Lower leg skin (tissue), 4 donors: Measurements from ENCODE around the gene DEF6. TPM values are rescaled to one million over a fixed set of nuclear protein-coding genes. Genes with fewer than 3 reads are reported as not detected.

ENCODE experiments used
- DNase-seq, 2 donors: peaks; one replicate each; pipeline ENCODE4 v3.0.0-alpha.2; 2019; ENCODE audit warnings: low spot score in 2 of 2
- H3K4me3 ChIP-seq: fragments of 200-600 bp; sonication (generic); 2 replicates; pipeline ENCODE4 v1.5.1; 2017; ENCODE audit warnings: mild to moderate bottlenecking, low read depth; ENCODE audit not compliant: poor library complexity, severe bottlenecking
- POLR2A ChIP-seq, 2 donors: fragments of 450-650 bp; IDR thresholded peaks; one replicate each; pipeline ENCODE4 v1.6.1; 2016 to 2017; ENCODE audit warnings: antibody characterized with exemption in 2 of 2, mild to moderate bottlenecking in 1 of 2, moderate library complexity in 1 of 2
- WGBS, 2 donors: methylation state at CpG; one replicate each; pipeline ENCODE4 v1.1.5; 2018; 5-methylcytosine and 5-hydroxymethylcytosine counted together
- intact Hi-C: fragments of 100-400 bp; cut with DNase I; formaldehyde crosslinking; loops from one replicate; pipeline ENCODE4 v1.15.0; 2023; ENCODE audit warnings: low total_unique reads
- total RNA-seq, 4 donors: library from RNA; depleted of rRNA; stranded (reverse); fragments of >200 nt; gene quantifications; one replicate each; pipeline ENCODE4 v1.1.0, GENCODE V29; 2016
- TF ChIP-seq, protein P1 (sequence below), 3 donors: fragments of 450-650 bp; IDR thresholded peaks; one replicate each; pipeline ENCODE4 v1.5.1; 2016; ENCODE audit warnings: antibody characterized with exemption in 3 of 3, mild to moderate bottlenecking in 3 of 3, moderate library complexity in 2 of 3

DEF6 gene
- total RNA-seq, 4 donors from 2014 or later, result 30.1 to 53.3 (median 39.4) TPM

DNA sequence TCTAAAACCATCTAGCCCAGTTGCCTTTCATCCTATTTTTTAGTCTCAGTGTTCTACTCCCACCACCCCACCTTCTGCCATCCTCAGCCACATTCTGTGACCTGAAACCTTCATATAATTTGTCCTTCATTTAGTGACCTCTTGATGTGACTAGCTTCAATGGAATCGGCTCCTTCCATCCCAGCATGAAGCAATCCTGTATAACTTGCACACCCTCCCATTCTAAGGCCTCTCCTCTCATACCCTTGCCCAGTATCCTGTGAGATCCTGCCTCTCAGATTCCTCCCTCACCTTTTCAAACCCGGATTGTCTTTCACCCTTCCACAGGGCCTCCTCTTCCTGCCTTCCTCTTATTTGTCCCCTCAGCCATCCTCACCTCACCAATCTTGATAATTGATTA, 35.0 kb upstream of the DEF6 start:
- no peak overlapping the region for H3K4me3 ChIP-seq
- WGBS, 2 donors, result 32 to 73% methylated on average over 1 to 2 of the region's 2 CpGs
- DNase-seq, result peak in 1 of 2 donors; percentile 45
- intact Hi-C loops, result no loop called here
- TF ChIP-seq, protein P1, sequence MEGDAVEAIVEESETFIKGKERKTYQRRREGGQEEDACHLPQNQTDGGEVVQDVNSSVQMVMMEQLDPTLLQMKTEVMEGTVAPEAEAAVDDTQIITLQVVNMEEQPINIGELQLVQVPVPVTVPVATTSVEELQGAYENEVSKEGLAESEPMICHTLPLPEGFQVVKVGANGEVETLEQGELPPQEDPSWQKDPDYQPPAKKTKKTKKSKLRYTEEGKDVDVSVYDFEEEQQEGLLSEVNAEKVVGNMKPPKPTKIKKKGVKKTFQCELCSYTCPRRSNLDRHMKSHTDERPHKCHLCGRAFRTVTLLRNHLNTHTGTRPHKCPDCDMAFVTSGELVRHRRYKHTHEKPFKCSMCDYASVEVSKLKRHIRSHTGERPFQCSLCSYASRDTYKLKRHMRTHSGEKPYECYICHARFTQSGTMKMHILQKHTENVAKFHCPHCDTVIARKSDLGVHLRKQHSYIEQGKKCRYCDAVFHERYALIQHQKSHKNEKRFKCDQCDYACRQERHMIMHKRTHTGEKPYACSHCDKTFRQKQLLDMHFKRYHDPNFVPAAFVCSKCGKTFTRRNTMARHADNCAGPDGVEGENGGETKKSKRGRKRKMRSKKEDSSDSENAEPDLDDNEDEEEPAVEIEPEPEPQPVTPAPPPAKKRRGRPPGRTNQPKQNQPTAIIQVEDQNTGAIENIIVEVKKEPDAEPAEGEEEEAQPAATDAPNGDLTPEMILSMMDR (IDR thresholded peaks at IDR 0.05), result no peak
- no peak for TF ChIP-seq POLR2A (IDR thresholded peaks at IDR 0.05)

DNA sequence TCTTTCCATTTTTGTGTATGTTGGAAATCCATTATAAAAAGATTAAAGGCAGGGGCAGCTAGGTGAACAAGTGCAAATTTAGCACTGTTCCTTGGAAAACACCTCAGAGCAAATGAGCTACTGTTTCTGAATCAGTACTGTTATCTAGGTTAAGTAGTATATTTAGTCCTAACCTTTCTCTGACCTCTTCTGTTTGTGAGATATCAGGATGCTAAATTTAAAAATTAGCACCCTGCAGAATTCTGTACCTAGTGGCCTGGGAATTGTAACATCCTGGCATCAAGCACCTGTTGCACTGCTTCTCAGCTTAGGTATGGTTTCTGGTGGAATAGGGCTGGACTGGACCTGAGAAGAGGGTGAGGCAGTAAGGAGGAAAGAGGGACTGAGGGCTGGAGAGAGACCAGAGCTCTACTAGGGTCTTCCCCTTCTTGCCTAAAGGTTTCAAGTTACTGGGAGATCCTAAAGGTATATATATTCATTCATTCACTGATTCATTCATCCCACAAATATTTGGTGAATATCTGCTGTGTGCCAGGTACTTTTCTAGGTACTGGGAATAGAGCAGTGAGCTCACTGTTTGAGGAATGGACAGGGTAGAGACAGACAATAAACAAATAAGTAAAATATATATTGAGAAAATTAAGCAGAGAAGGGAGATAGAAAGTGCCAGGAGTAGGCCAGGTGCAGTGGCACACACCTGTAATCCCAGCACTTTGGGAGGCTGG, 32.9 kb upstream of the DEF6 start:
- no peak for DNase-seq
- TF ChIP-seq POLR2A (IDR thresholded peaks at IDR 0.05), result no peak
- TF ChIP-seq, protein P1 (IDR thresholded peaks at IDR 0.05), result no peak
- intact Hi-C loops, result no loop called here
- no peak overlapping the region for H3K4me3 ChIP-seq

DNA sequence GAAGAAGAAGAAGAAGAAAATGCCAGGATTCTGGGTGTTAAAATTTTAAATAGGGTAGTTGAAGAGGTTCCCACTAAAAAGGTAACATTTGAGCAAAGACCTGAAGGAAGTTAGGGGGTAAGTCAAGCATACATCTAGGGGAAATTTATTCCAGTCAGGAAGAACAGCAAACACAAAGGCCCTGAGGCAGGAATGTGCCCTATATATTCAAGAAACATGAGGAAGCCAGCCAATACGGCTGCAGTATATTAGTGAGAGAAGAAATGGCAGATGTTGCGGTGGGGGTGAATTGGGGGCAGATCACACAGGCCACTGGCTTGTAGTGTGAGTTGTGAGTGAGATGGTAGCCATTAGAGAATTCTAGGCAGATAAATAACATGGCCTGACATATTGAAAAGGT, 32.1 kb upstream of the DEF6 start:
- TF ChIP-seq POLR2A (IDR thresholded peaks at IDR 0.05), result no peak
- TF ChIP-seq, protein P1 (IDR thresholded peaks at IDR 0.05), result no peak
- WGBS, 2 donors, result 59 to 74% methylated on average over 2 of the region's 2 CpGs
- peak in 1 of 2 donors; percentile 28 for DNase-seq
- intact Hi-C loops, result no loop called here
- no peak overlapping the region for H3K4me3 ChIP-seq

DNA sequence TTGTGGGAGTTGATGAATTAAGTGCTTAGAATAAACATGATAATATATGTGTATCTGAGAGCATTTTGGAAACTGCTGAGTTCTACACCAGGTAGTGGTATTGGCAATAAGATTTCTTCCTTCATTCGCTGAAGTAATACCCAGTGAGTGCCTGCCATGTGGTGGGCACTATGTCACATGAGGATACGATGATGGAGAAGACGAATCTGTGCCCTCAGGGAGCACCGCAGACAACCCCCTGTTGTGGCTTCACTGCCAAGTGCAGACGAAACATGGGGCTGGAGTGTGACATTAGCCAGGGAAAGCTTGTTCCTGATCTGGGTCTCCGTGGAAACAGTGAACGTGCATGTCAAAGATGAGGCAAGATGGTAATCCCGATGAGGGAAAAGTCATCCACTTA, 30.2 kb upstream of the DEF6 start:
- DNase-seq, result peak in 1 of 2 donors; percentile 66
- TF ChIP-seq, protein P1 (IDR thresholded peaks at IDR 0.05), result no peak
- TF ChIP-seq POLR2A (IDR thresholded peaks at IDR 0.05), result no peak
- intact Hi-C loops, result no loop called here
- 88 to 91% methylated on average over 8 of the region's 8 CpGs for WGBS, 2 donors
- no peak overlapping the region for H3K4me3 ChIP-seq

DNA sequence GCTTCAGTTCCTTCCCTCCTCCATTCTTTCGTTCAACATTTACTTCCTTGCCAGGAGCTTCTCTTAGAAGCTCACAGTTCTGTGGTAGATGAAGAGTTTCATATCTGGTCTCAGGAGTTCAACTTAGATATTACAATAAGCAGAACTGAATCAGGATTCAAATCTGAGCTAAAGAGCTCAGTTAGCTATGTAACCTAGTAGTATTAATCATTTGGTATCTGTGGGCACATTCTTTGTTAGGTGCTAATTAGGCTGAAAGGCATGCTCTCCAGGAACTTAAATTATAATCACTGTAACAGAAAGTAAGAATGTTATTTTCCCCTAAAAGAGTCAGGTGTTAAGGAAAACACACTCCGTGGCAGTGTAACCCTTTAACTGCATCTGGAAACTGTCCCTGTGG, 29.7 kb upstream of the DEF6 start:
- no peak for DNase-seq
- WGBS, 2 donors, result 83 to 85% methylated on average over 2 of the region's 2 CpGs
- no peak for TF ChIP-seq POLR2A (IDR thresholded peaks at IDR 0.05)
- TF ChIP-seq, protein P1 (IDR thresholded peaks at IDR 0.05), result no peak
- intact Hi-C loops, result no loop called here
- no peak overlapping the region for H3K4me3 ChIP-seq

- WGBS, 2 donors, result 87 to 98% methylated on average over 2 of the region's 2 CpGs
- intact Hi-C loops, result no loop called here
- DNase-seq, result peak in 1 of 2 donors; percentile 23
- TF ChIP-seq POLR2A (IDR thresholded peaks at IDR 0.05), result no peak
- TF ChIP-seq, protein P1 (IDR thresholded peaks at IDR 0.05), result no peak
- H3K4me3 ChIP-seq, result no peak overlapping the region
Observed at GRCh38 chr6:35272005-35272404, 25.6 kb upstream of the DEF6 start.
